SH-SY5Y (cell line): ENCODE results near the gene FCRLB.

Source experiments
- GATA2 ChIP-seq: IDR thresholded peaks from 2 replicates; pipeline ENCODE4 v1.6.1; 2011; ENCODE audit warnings: mild to moderate bottlenecking, low read depth, low read length
- GATA3 ChIP-seq: IDR thresholded peaks from 2 replicates; pipeline ENCODE4 v1.6.1; 2011; ENCODE audit warnings: low read depth, mild to moderate bottlenecking, low read length, moderate library complexity

The FCRLB gene

GRCh38 chr1:161710560-161710959 lies 10.8 kb upstream of the FCRLB start:
- no peak for TF ChIP-seq GATA2
- no peak for TF ChIP-seq GATA3

- TF ChIP-seq GATA2, result no peak
- no peak for TF ChIP-seq GATA3
Measured at GRCh38 chr1:161718559-161719324, 2.6 kb upstream of the FCRLB start.

GRCh38 chr1:161719325-161719611 lies 2.1 kb upstream of the FCRLB start:
- TF ChIP-seq GATA3 (no peak), GATA2 (no peak)

GRCh38 chr1:161720422-161720821 lies 922 bp upstream of the FCRLB start:
- TF ChIP-seq GATA3 (no peak), GATA2 (no peak)

- TF ChIP-seq GATA2 (no peak), GATA3 (no peak)
Measured at GRCh38 chr1:161721738-161722343, 497 bp downstream of the FCRLB start.

- no peak for TF ChIP-seq GATA3
- no peak for TF ChIP-seq GATA2
Measured at GRCh38 chr1:161722406-161722805, 1.1 kb downstream of the FCRLB start.

- TF ChIP-seq GATA3 (no peak), GATA2 (no peak)
Measured at GRCh38 chr1:161723459-161724141, 2.3 kb downstream of the FCRLB start.

GRCh38 chr1:161725908-161726472 lies 4.6 kb downstream of the FCRLB start:
- TF ChIP-seq GATA3 (no peak), GATA2 (no peak)

- TF ChIP-seq GATA2, result no peak
- TF ChIP-seq GATA3, result no peak
Measured at GRCh38 chr1:161726473-161727255, 5.3 kb downstream of the FCRLB start.

- TF ChIP-seq GATA3 (no peak), GATA2 (no peak)
Measured at GRCh38 chr1:161727256-161727924, 6.0 kb downstream of the FCRLB start.

- no peak for TF ChIP-seq GATA2
Measured at GRCh38 chr1:161728376-161729226, 7.3 kb downstream of the FCRLB start.

GRCh38 chr1:161730050-161730564 lies 8.8 kb downstream of the FCRLB start:
- no peak for TF ChIP-seq GATA2
- no peak for TF ChIP-seq GATA3
